ENCODE data around the gene ABHD4. TPM values are rescaled to one million over a fixed set of nuclear protein-coding genes. Genes with fewer than 3 reads are reported as not detected.
A peak's percentile ranks its signal among the peaks of the same experiment; 100 is the strongest.

ABHD4 gene
- total and polyA plus RNA-seq, 8 donors: 32.4 to 51.0 (median 37.3) TPM

GRCh38 chr14:22554498-22555383 lies 43.4 kb upstream of the ABHD4 start:
- no peak for TF ChIP-seq CTCF (IDR thresholded peaks at IDR 0.05)
- intact Hi-C loops (cut with DNase I): no loop called here
- no peaks in the 10 kb centered on the region for H3K27me3 ChIP-seq
- no peak overlapping the region for H3K4me3 ChIP-seq
- no peaks in the 10 kb centered on the region for H3K9me3 ChIP-seq
- no peak overlapping the region for H3K27ac ChIP-seq
- no peaks in the 10 kb centered on the region for H3K36me3 ChIP-seq
- peaks cover 7 to 50% of the 10 kb centered on the region in 2 donors for H3K4me1 ChIP-seq
- ATAC-seq: no peak
- DNase-seq: no peak

GRCh38 chr14:22555384-22556011 lies 42.6 kb upstream of the ABHD4 start:
- H3K27ac ChIP-seq: peak overlapping the region; percentile 5 to 75
- no peak for DNase-seq
- no peak overlapping the region for H3K4me3 ChIP-seq
- no peaks in the 10 kb centered on the region for H3K9me3 ChIP-seq
- ATAC-seq: no peak
- peaks cover 15 to 51% of the 10 kb centered on the region in 2 donors for H3K4me1 ChIP-seq
- H3K36me3 ChIP-seq: no peaks in the 10 kb centered on the region
- intact Hi-C loops (cut with DNase I): no loop called here
- no peak for TF ChIP-seq CTCF (IDR thresholded peaks at IDR 0.05)
- no peaks in the 10 kb centered on the region for H3K27me3 ChIP-seq

GRCh38 chr14:22556021-22556989 lies 41.8 kb upstream of the ABHD4 start:
- Histone ChIP-seq H3K36me3 (no peaks in the 10 kb centered on the region), H3K27ac (peak overlapping the region; percentile 61 to 75), H3K9me3 (no peaks in the 10 kb centered on the region), H3K4me3 (peak overlapping the region in 1 of 2 donors; percentile 6), H3K4me1 (peaks cover 16 to 51% of the 10 kb centered on the region in 2 donors), H3K27me3 (no peaks in the 10 kb centered on the region)
- DNase-seq (peak in 2 of 4 donors; percentile 78 to 83), ATAC-seq (peak; percentile 32)
- intact Hi-C loops (cut with DNase I): no loop called here
- no peak for TF ChIP-seq CTCF (IDR thresholded peaks at IDR 0.05)

GRCh38 chr14:22556990-22557623 lies 41.0 kb upstream of the ABHD4 start:
- H3K4me1 ChIP-seq: peaks cover 16 to 59% of the 10 kb centered on the region in 2 donors
- DNase-seq (peak; percentile 78 to 96 (median 88)), ATAC-seq (peak; percentile 71)
- no peaks in the 10 kb centered on the region for H3K9me3 ChIP-seq
- peak overlapping the region; percentile 61 to 75 for H3K27ac ChIP-seq
- no peaks in the 10 kb centered on the region for H3K27me3 ChIP-seq
- peak; percentile 99 for TF ChIP-seq CTCF (IDR thresholded peaks at IDR 0.05)
- intact Hi-C loops (cut with DNase I): no loop called here
- H3K36me3 ChIP-seq: no peaks in the 10 kb centered on the region
- peak overlapping the region; percentile 6 to 8 for H3K4me3 ChIP-seq

Measured in left lung (tissue), 10 donors.